GM18505 (cell line): ENCODE results near the gene ADNP.

Source experiments
- ATAC-seq: cut with Tn5 transposase; IDR thresholded peaks from one replicate; pipeline ENCODE4 v1.9.1; 2021; ENCODE audit not compliant: unreplicated experiment
- POLR2A ChIP-seq: IDR thresholded peaks from 4 replicates; pipeline ENCODE4 v1.6.1; 2011; ENCODE audit warnings: borderline replicate concordance; ENCODE audit not compliant: insufficient read depth, insufficient read length; ENCODE audit errors: extremely low read depth

ADNP gene

DNA sequence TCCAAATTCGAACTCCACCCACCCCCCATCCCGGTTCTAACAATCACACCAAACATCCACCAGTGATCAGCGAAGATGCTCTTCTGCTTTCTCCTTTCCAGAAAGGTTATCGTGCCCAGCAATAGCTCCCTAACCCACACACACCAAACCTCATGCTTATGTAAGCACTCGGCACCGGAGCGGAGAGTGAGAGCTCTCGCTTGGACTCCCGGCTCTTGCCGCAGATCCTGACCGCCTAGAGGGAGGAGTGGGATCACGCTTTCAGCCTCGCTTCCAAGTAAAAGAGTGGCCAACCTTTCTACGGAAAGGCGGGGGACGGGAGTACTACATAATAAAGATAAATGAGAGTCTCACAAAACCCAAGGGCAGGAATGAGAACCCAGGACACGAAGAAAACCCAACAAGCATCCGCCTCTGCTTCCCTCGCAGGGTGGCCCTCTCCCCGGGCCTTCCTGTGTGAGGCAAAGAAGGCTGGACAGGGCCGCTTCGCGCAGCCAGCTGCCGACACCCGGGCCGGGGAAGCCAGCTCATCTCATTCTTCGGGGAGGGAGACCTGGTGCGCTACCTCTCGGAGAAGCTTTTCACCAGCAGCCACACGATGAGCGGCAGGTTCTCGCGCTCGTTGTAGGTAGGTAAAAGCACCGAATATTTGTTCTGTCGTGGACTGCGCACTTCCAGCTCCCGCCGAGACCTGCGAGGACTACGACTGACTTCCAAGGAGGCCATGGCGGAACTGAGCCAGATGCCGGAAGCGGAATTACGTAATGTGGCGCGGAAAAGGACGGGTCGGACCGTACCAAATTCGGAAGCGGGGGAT lies 26.8 kb upstream of the ADNP start, which contains the start of gene DPM1:
TSS of gene DPM1 (minus strand) at position 735 of the 817 bp plus-strand sequence. CDS start at position 726, 9 bp downstream.
- ATAC-seq = peak; percentile 78
- TF ChIP-seq POLR2A = peak; percentile 99

DNA sequence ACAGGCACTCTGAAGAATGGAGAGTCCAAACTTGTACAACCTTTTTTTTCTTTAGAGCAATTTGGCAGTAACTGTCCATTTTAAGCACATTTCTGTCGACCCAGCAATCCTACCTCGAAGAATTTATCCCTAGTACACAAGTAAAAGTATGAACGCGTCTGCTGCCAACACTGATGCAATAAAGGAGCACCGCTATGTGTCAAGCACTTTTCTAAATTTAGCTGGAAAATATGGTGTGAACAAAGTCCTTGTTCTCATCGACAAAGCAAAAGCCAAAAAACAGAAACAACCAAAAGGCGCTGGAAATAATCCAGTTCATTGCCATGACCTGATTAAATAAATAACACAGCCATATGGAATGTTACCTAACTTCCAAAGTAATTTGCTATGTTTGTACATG lies 26.0 kb upstream of the ADNP start:
- TF ChIP-seq POLR2A = no peak
- no peak for ATAC-seq

DNA sequence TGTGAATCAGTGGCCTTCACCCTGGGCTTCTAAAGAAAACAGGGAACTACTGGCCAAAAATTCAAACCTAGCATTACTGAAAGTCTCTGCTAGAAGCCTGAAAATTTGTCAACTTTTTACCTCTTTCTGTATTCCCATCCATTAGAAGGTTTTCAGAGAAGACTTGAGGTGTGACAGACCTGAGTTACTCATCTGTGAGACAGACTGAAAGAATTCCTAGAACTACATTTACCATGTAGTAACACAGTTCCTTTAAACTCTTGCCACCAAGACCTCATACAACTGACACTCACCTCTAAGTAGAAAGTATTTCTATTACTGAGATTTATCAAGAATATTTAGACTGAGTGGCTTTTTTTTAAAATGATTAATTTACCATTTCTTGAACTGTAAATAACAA lies 22.6 kb upstream of the ADNP start:
- ATAC-seq = no peak
- TF ChIP-seq POLR2A = no peak

DNA sequence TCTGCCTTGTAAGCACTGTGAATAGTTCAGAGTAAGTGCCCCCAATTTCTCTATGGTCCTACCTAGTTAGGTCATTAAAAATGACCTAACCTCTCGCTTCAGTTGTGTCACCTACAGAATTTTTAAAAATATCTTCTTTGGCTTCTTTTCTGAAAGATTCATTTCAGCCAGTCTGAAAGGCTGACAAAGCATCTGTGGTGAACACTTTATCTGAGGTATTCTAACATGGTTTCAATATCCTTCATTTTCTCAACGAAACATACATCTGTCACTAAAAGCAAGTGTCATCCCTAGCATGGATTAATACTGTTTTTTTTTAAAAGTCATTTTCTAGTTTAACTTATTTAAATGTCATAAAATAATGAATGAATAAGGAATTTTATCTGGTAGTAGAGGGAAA lies 22.0 kb upstream of the ADNP start:
- no peak for ATAC-seq
- TF ChIP-seq POLR2A = no peak

DNA sequence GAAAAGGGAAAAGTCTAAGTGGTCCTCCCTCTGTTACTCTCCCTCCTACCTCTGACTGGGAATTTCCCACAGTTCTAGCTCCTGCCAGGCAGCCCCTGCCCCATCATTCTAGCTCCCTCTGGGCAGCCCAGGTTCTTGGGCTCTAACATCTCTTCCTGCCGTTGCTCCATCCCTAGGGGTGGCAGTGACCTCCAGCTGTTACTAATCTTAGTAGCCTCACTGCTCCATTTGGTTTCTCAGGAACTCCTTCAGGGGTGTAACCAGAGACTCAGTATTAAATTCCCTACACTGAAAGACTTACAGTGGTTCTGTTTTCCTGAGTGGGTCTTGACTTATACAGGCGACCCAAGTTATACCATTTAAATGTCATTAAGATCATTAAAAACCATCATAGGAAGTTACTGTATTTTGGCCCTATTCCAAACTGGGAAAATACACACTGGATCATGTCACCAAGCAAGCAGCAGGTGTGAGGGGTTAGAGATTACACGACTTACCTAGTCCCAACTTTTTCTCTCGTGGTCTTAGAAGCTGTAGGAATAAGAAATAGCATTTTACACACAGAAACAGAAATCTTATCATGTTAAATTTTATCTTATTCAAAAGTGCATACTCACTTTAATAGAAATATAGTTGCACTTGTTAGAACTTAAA lies 17.0 kb upstream of the ADNP start:
- no peak for ATAC-seq

DNA sequence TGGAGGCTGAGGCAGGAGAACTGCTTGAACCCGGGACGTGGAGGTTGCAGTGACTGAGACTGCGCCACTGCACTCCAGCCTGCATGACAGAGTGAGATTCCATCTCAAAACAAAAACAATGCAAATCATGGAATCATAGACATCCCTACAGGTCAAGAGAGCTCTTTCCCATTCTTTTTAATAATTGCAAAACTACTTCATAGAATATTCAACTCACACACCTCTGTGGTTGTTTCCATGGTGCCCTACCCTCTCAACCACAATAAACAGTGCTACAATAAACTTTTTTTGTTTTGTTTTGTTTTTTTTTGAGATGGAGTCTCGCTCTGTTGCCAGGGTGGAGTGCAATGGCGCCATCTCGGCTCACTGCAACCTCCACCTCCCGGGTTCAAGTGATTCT lies 11.8 kb upstream of the ADNP start:
- no peak for ATAC-seq
- no peak for TF ChIP-seq POLR2A

More for the DNA sequence above, 17.0 kb upstream of the ADNP start:
- TF ChIP-seq POLR2A = no peak

DNA sequence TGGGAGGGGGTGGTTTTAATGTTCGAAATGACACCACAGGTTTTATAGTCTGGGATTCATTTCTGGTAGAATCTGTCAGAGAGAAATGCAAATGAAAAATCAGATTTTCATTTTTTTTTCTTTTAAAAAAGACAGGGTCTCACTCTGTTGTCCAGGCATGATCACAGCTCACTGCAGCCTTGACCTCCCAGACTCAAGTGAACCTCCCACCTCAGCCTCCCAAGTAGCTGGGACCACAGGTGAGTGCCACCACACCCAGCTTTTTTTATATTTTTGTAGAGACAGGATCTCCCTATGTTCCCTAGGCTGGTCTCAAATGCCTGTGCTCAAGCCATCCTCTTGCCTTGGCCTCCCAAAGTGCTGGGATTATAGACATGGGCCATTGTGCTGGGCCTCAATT lies 2.4 kb upstream of the ADNP start:
- no peak for ATAC-seq

DNA sequence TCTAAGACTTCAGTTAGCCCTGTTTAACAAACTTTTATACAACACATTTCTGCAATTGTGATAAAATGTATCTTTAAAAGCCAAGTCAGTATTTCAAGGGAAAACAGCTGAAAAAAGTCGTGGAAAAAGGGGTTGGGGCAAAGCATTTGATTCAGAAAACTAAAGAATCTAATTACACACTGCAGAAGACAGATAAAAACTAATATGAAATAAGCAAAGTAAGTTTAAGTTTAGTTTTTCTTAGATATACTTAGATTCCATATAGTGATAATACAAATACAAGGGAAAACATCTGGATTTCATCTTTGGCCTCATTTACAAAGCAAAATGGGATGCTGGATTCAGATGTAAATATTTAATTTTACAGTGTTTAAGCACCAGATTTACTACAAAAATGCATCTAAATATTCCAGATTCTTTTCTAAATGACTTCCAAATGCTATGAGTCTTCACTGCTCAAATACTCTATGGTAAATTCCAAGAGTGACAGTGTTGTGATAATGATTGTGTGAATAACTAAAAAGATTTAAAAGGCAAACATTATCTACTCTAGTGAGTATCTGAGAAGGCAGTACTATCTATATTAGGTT lies 1.5 kb upstream of the ADNP start:
- no peak for ATAC-seq
- no peak for TF ChIP-seq POLR2A

More for the DNA sequence above, 2.4 kb upstream of the ADNP start:
- no peak for TF ChIP-seq POLR2A

DNA sequence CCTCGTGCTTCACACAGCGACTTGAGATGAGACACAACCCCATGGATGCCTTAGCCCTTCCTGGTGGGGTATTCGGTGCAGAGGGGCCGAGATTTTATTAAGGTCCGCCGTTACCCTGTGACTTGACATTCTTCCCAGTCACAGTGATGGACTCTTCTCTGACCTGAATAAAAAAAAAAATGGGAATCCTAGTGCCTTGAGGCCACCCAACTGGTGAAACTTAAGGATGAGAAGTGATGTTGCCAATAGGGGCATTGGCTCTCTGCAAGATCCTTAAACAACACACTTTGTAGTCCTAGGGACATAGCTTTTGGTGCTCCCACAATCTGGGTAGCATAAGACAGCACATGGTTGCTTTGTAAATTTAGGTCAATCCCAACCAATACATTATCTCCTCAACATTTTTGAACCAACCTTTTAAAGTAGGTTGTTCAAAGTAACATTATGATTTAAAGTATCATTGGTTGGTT lies 814 bp upstream of the ADNP start:
- no peak for ATAC-seq
- no peak for TF ChIP-seq POLR2A

DNA sequence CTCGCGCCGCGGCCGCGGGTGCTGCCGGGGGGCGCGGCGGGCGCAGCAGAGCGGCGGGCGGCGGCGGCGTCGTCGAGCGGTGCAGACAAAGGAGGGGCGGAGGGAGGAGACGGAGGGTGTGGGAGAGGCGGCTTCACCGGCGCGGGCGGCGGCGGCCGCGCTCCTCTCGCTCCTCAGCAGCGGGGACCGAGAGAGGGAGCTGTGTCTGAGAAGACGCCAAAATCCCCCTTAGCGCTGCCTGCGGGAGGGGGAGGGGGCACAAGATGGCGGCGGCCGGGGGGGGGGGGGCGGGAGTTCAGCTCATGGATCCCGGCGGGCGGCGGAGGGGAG lies 296 bp downstream of the ADNP start:
- no peak for TF ChIP-seq POLR2A
- ATAC-seq = peak; percentile 27

DNA sequence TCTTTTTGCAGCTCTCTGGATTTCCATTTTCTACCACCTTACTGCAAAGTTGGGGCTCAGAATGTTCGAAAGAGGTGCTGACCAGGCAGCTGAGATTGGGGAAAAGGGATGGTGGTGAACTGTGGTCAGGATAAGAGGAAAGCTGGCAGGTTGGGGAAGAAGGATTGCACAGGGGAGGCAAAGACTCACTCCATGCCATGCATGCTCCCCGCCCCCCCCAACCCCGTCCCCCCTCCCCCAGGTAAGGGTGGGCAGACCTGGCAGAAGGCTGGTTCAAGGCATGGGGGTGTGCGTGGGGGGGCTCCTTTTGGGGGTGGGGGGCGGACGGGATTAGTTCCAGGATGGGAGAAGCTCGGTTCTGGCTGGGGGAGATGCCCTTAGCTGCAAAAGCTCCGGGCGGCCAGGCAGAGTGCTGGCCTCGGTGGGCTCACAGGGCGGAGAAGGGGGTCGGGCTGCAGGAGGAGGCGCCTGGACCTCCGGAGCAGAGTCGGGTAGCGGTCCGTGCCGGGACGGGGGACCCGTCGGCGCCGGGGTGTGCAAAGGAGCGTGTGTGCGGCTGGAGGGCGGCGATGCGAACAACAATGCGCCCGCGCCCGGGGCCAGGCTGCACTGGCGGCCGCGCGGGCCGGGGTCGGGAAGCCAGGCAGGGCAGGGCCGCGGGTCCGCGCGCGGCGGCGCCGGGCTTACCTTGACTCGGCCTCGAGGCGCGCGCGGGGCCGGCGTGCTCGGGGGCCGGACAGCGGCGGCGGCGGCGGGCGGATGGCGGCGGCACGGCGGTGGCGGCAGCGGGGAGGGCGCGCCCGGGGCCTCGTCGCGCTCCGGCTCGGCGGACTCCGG lies 880 bp downstream of the ADNP start:
- no peak for TF ChIP-seq POLR2A
- ATAC-seq = peak; percentile 3

DNA sequence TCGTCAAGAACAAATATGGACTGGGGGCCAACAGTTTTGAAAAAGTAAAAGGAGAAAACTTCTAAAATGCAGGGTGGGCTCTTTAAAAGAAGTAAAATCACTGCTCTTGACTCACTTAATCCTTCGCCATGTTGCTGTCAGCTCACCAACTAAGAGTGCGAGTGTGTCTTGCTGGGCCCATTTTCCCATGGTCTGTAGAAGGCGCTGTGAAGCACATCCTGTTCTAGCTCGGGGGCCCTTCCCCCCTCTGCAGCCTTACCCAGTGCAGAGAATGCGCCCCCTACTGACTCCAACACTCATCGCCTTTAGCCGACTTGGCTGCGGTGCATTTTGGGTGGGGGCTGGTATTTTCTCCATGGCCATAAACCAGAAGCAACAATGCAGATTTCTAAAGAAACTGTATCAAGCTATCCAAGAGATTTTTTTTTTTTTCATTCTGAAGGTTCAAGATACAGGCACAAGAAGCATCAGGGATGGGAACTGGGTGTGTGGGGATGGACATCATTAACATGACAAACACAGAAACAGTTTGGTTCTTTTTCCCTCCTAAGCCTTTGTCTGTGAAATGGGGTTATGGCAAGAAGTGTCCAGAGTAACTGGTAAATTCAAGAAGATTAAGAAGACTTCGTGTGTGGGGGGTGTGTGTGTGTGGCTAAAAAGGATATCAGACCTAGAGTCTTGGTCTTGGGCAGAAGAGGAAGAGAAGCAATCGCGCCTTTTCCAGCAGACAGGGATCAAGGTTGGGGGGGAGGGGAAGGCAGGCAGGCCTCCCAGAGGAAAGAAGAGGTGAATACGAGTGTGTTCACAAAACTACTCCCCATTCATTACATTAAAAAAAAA lies 1.7 kb downstream of the ADNP start:
- ATAC-seq = peak; percentile 43
- TF ChIP-seq POLR2A = peak; percentile 35
